Measurements from ENCODE around the gene PTPRK.

Gene PTPRK

GRCh38 chr6:128238225-128238624 is 282.2 kb downstream of the PTPRK start:
- no peak for DNase-seq

GRCh38 chr6:128235556-128235955 is 284.8 kb downstream of the PTPRK start:
- no peak for DNase-seq

DNA sequence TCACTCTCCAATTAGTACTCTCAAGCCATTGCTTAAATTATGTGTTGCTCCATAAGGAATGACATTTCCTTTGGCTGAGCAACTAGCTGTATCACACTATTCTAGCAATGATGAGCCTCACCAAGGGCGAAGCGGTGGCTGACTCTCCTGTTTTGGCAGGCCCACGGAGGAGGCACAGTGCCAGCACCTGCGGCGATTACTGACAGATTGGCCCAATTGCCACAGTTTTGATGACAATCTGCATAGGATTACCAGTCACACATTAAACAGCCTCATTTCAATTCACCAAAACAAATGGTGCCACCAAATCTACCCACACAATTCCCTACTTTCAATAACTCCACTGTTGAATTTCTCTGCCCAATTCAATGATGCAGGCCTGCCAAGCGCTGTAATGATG is 286.9 kb downstream of the PTPRK start:
- no peak for DNase-seq

DNA sequence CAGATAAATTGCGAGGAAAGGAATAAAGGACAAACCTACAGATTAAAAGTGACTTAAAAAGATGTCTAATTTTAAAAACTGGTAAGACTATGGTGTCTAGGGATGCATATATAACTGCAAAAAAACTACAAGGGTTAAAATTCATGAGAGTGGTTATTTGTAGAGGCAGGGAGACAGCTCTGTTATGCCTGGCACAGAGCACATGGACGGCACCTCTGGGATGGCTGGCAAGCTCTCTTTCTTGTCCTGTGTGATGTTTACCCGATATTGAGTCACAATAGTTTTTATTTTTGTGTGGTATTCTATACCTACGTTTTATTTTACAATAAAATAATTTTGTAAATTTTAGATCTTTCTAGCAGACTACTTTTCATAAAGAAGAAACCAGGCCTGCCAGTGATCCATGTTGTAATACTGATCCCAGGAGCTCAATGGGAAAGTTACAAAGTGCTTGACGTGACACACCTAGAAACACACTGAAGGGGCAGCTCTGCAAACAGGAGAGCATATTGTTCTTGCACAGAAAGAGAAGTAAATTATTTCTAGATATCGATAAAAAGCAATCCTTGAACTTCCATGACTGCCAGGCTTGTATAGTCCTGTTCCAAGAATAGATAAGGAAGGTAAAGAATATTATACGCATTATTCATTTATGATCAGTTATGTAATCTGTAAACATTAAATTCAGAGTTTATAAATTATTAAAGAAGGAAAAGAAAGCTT is 290.0 kb downstream of the PTPRK start:
- DNase-seq, result no peak

DNA sequence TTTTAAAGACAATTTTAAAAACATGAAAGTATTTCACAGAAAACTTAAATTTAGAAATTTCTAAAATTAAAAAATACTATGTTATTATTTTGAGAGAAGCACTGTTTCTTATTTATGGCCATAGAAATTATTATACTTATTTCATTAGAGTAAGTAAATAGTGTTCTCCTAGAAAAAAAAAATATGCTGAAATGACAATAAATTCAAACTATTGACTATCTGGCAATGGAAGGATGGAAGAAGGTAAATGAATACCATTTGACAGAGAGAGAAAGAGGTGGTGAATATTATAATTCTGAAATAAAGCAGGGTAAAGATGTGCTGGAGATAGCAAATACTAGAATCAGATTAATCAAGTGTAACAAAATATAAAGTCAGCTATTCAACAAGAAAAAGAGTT is 294.8 kb downstream of the PTPRK start:
- DNase-seq, result no peak

DNA sequence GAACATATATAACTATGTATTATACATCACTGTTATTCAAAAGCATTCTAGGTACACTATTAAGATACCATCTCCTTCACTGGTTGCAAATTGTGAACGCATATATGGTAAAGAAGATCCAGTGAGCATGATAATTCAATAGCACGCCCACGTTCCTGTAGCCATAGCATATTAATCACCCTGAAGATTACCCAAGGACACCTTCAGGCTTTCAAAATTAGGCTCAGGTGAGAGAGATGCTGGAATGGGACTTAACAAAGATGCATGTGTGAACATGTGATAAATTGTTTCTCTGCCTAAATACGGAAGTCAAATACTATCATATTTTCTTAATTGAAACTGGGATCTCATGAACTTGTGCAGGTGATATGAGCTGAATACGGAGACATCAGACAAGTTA is 303.5 kb downstream of the PTPRK start:
- no peak for DNase-seq

DNA sequence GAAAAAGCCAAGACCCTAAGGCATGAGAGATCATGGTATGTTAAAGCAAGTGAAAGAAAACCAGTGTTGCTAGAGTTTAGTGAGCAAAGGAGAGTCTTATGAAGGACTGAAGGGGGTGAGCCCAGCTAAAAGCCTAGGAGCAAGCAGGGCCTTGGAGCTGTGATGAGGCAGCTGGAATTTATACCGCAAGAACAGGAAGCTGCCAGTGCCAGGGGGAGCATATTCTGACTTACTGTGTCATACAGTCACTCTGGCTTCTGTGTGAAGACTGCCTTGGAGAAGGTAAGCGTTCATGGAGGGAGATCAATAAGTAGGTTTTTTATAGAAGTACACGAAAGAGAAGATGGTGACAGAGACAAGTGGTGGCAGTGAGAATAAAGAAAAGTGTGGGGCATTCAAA is 310.6 kb downstream of the PTPRK start:
- DNase-seq, result no peak

DNA sequence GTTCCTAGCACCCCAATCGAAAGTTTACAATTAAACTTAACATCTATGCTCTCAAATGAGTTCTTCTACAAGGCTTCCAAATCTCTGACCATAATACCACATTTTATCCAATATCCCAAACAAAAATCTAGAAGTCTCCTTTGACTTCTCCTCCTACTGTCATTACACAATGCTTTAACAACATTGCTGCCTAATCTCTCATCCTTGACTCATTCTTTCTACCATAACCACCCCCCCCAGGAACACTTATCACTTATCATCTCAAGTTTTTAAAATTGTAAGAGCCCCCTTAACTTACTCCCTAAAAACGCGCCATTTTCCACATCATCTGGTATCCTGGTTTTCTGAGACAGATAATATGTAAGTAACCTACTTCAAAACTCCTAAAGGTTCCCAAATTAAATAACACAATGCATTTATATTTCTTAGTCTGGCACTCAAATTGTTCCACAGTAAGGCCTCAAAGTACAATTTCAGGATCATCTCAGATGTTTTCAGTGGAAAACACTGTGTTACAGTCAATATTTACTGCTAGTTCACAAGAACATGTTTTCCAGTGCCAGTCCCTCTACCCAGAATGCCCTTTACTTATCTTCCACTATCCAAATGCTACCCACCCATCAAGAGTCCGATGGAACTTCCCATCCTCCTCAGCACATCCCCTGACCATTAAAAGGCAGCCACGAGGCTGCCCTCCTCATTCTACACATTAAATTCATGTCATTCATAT is 311.4 kb downstream of the PTPRK start:
- DNase-seq, result no peak

GRCh38 chr6:128208078-128208477 is 312.3 kb downstream of the PTPRK start:
- no peak for DNase-seq

- no peak for DNase-seq
Measured at GRCh38 chr6:128206610-128207426, 313.6 kb downstream of the PTPRK start.

DNA sequence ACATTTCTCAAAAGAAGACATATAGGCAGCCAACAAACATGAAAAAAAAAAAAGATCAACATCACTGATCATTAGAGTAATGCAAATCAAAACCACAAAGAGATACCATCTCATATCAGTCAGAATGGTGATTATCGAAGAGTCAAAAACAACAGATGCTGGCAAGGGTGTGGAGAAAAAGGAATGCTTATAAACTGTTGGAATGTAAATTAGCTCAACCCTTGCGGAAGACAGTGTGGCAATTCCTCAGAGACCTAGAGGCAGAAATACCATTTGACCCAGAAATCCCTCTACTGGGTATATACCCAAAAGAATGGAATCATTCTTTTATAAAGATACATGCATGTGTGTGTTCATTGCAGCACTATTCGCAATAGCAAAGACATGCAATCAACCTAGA is 315.8 kb downstream of the PTPRK start:
- DNase-seq, result peak; percentile 58

DNA sequence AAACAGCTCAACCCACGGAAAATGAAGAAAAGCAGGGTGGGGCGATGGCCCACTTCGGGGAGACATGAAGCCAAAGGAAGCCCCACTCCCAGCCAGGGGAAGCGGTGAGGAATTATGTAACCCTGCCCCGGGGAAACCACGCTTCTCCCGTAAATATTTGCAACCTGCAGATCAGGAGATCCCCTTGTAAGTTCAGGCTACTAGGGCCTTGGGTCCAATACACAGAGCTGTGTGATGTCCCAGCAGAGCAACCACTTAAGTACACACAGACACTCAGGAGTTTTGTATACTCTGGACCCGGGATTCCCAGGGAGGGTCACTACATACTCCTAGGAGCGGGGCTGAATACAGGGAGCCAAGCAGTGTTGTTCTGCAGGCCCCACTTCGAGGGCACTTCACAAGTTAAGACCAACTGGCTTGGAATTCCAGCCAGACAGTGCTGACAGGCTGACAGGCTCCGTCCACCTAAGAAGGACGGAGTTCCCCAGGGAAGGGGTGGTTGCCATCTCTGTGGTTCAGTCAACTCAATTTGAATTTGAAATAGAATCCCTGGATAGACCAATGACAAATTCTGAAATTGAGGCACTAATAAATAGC is 318.1 kb downstream of the PTPRK start:
- DNase-seq, result no peak

- DNase-seq, result no peak
Measured at GRCh38 chr6:128200789-128201188, 319.6 kb downstream of the PTPRK start.

DNA sequence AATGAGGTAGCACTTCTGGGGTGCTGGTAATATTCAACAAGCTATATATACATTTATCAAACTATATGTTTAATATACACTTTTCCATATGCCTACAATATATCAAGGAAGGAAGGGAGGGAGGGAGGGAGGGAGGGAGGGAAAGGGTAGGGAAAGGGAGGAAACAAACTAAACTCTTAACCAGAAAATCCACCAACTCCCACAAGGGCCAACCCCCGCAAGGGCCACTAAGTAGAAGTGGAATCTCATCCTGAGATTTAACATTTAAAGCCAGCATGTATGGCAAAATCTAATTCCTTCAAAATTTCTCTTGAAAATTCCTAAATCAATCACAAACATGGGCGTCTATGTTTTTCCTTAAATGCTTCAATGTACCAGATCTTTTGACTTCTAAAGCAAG is 320.9 kb downstream of the PTPRK start:
- DNase-seq, result no peak

- no peak for DNase-seq
Measured at GRCh38 chr6:128192972-128193371, 327.4 kb downstream of the PTPRK start.

- DNase-seq, result no peak
Measured at GRCh38 chr6:128188678-128189077, 331.7 kb downstream of the PTPRK start.

DNA sequence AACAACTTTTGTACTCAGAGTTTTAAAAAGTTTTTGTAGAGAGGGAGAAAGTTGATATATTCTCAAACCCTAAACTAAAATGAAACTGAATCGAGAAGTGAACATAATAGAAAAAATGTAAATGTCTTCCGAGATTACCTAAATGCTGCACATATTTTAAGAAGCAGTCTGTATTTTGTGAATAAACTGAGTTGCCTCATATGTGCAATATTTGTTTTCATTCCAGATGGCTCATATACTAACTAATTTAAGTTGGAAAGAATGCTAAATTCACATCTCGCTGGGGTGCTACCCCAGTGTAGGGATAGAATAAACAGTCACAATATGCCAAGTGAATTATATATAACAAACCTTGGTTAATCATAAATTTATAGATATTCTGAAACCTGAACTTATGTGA is 333.7 kb downstream of the PTPRK start:
- DNase-seq, result no peak

DNA sequence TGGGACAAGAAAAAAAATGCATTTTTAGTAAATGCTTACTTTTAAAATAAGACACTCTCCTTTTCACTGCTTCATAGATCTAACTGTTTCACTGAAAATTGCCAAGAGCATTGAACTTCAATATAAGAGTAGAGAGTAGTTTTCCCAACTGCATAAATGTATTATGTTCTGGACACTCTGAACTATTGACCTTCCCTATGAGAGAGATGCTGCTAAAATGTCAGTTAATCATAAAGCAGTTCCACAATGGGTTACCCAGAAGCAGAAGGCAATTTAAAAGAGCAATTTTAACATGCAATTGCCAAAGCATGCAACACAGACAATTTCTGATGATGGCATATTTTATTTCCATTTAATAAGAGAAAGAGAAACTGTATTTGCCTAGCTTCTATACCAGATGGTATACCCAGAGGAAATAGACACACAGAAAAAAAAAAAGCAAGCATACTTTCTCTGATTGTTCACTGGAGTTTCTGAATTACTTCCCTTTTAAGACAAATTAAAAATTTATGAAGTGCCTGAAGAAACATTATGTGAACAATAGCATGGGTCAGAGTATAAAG is 340.4 kb downstream of the PTPRK start:
- DNase-seq, result no peak

GRCh38 chr6:128174724-128175123 is 345.7 kb downstream of the PTPRK start:
- no peak for DNase-seq

- no peak for DNase-seq
Measured at GRCh38 chr6:128172752-128173682, 347.4 kb downstream of the PTPRK start.

DNA sequence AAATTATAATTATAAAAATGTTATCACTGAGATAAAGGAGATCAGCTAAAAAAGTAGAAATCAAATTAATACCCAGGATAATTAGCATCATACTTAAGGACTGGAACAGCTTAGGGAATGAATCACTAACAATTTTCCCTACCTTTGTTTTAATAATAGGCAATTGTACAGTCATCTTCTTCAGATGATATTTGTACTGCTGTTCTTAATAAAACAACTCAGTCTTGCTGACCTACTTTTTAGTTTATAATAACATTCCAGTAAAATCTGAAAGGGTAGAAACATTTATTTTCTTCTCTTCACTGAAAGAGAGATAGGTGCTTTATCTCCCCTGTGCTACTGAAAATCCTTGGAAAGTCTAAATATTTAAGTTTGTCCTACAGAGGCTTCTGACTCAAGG is 348.3 kb downstream of the PTPRK start:
- DNase-seq, result no peak

DNA sequence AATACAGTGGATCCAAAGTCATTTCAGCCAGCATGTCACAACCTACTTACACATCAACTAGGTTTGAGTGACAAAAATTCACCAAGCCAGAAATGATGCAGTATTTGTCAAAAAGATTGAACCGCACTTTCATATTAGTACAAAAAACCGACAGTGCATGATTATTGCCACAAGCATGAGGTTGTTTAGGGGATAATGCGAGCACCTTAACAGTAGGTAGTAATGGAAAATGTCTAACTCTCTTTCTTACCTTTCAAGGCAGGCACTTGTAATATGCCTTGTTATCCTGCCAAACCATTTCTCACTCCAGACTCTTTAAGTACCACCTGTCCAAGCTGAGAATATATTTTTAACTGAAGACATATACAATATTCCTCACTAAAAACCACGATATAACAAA is 349.2 kb downstream of the PTPRK start:
- no peak for DNase-seq
